DLD1 (cell line): ENCODE measurements around the gene SOX11.

ENCODE experiments used
- in situ Hi-C: cut with HindIII; loops from 2 replicates; pipeline ENCODE4 v1.10.0; 2017; ENCODE audit warnings: low sequenced_read_pairs

The SOX11 gene

GRCh38 chr2:5722236-5722635, 30.1 kb downstream of the SOX11 start:
- in situ Hi-C loops, result no loop called here

- in situ Hi-C loops, result no loop called here
Measured at GRCh38 chr2:5723791-5724735, 31.9 kb downstream of the SOX11 start.

DNA sequence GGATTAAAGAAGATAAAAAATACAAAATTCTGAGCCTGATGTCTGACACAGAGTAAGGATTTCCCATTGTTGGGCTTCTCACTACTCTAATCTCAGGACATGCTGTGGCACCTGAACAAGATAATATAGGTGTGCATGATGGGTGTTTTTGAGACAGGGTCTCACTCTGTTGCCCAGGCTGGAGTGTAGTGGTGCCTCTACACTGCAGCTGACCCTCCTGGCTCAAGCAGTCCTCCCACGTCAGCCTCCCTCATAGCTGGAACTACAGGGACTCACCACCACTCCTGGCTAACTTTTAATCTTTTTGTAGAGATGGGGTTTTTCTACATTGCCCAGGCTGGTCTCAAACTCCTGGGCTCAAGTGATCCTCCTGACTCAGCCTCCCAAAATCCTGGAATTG, 32.9 kb downstream of the SOX11 start:
- in situ Hi-C loops, result no loop called here

DNA sequence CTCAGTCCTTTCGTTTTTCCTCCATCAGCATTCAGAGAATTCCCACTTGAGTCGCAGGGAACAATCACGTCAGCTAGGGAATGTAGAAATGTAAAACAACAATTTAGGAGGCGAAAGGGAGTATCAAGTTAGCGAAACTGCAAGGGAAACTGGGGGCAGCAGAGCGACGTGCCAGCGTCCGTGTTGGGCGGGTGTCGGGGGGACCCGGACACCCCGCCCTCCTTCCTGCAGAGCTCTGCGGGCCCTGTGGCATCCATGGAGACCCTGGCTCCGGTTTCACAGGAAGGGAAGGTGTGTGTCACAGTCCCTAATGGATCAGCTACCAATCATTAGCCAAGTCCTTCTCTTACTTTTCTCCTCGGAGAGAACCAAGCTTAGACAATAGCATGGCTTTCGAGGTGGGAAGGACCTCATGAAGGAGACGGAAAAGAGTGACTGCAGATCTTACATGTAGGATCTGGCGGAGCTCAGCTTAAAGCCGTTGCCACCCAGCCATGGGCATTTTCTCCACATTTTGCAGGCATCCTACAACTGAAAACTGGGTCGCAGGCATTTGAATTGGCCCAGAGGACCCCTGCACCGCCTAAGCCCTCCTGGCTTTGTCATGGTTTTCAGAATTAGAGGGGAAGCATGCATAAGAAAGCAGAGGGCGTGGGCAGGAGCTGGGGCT, 33.7 kb downstream of the SOX11 start:
- in situ Hi-C loops, result no loop called here

DNA sequence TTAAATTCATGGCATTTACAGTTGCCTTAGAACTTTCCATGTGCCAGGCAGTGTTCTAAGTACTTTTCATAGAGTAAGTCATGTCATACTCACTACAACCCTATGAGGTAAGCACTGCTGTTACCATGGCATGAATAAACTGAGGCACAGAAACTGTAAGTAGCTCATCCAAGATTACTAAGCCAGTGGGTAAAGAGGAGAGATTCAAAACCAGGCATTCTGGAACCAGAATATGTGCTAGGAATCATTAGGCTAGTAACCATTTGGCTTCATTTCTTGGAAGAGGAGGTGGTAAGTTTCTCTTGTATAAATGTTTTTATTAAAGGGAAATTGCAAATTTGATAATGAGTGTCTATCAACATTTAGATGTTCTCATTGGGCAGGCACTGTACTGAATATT, 35.1 kb downstream of the SOX11 start:
- in situ Hi-C loops, result no loop called here

GRCh38 chr2:5729416-5729815, 37.2 kb downstream of the SOX11 start:
- in situ Hi-C loops, result no loop called here

- in situ Hi-C loops, result no loop called here
Measured at GRCh38 chr2:5730386-5730785, 38.2 kb downstream of the SOX11 start.

GRCh38 chr2:5734859-5735520, 42.8 kb downstream of the SOX11 start:
- in situ Hi-C loops, result no loop called here

- in situ Hi-C loops, result no loop called here
Measured at GRCh38 chr2:5735521-5735861, 43.3 kb downstream of the SOX11 start.

DNA sequence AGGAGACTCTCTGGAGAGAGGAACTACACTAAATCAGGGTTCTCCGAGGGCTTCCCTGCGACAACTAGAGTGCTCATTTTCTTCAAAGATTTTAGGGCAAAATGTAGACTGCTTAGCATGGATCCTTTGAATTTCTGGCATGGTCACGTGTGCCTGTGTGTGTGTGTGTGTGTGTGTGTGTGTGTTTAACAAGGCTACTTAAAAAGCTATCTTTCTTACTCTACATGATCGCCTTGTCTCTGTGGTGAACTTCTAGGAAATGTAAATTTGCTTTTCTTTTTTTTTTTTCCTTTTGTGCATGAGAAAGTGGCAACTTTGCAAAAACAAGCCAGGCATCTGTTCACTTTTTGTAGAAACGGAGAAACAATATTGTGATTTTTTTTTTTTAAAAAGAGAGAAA, 43.9 kb downstream of the SOX11 start:
- in situ Hi-C loops, result no loop called here

- in situ Hi-C loops, result no loop called here
Measured at GRCh38 chr2:5736886-5737285, 44.7 kb downstream of the SOX11 start.

GRCh38 chr2:5740053-5740452, 47.9 kb downstream of the SOX11 start:
- in situ Hi-C loops, result no loop called here

GRCh38 chr2:5740817-5741216, 48.6 kb downstream of the SOX11 start:
- in situ Hi-C loops, result no loop called here

- in situ Hi-C loops, result no loop called here
Measured at GRCh38 chr2:5741242-5741641, 49.1 kb downstream of the SOX11 start.

GRCh38 chr2:5742126-5742525, 49.9 kb downstream of the SOX11 start:
- in situ Hi-C loops, result no loop called here

DNA sequence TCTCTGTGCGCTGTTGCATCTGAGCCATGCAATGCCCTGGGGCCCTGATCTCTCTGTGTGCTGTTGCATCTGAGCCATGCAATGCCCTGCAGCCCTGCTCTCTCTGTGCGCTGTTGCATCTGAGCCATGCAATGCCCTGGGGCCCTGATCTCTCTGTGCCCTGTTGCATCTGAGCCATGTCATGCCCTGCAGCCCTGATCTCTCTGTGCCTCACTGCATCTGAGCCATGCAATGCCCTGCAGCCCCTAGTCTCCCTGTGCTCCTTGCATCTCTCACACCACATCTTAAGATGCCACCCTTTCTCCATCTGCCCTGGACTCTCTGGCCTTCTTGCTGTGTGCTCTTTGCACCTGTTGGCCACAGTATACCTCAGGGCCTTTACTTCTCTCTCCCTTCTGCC, 56.2 kb downstream of the SOX11 start:
- in situ Hi-C loops, result no loop called here

GRCh38 chr2:5748946-5749345, 56.8 kb downstream of the SOX11 start:
- in situ Hi-C loops, result no loop called here

DNA sequence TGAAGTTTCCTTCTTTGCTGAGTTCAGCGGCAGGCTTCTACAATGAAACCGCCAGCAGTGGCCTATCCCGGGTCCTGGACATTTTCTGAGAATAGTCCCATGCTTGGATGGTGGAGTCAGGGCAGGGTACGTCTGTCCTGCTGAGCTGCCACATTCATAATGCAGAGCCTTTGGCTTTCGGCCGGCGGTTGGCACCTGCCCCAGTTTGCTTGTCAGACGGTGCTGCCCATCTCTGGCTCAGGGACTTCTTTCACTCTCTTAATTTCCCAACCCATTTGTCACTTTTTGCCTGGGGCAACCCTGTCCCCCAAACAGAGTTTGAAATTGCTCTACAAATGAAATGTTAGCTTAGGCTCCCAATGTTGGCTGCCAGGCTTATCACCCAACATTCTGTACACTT, 57.2 kb downstream of the SOX11 start:
- in situ Hi-C loops, result no loop called here
